K562 (cell line): ENCODE data around the gene SLC30A3. TPM values are rescaled to one million over a fixed set of nuclear protein-coding genes. Genes with fewer than 3 reads are reported as not detected.

Experiments
- ATAC-seq: fragments of 200-7000 bp; cut with Tn5 transposase; 3 replicates; pipeline ENCODE4 v1.9.1; 2020; ENCODE audit warnings: moderate library complexity
- BruUV-seq: library from RNA; stranded (reverse); fragments of 400-500 nt; replicated peaks from 2 replicates; lab custom pipeline; 2021; lab: Mats Ljungman, UMichigan
- CTCF ChIA-PET: fragments of 300-600 bp; formaldehyde crosslinking; extraction: SDS; loops from one replicate; lab custom pipeline; 2021; ENCODE audit warnings: low intra/inter-chr PET ratio; lab: Yijun Ruan, JAX
- POLR2A ChIA-PET: fragments of 300-600, 350-650 bp; sonication (Branson Sonifier 250); formaldehyde crosslinking; extraction: SDS; loops from one replicate; lab custom pipeline; 2021; ENCODE audit warnings: antibody characterized with exemption, inconsistent platforms; lab: Yijun Ruan, JAX
- DNase-seq, 4 experiments: peaks; one replicate each; pipeline versions ENCODE4 v3.0.0 to v3.0.0-alpha.2; 2011 to 2018; ENCODE audit warnings: low spot score in 3 of 4, mixed read lengths in 3 of 4; ENCODE audit errors: extremely low read depth in 1 of 4
- FAIRE-seq: peaks from 2 replicates; lab custom pipeline; 2011; peaks lifted over from hg19 to GRCh38; lab: Jason Lieb, UNC
- H2AFZ ChIP-seq: 2 replicates; pipeline ENCODE4 v1.6.0; 2011; ENCODE audit warnings: low read depth, low read length, control low read depth, inconsistent platforms
- H3K27ac ChIP-seq: fragments of 200-600 bp; 3 replicates; pipeline ENCODE4 v1.8.0; 2011; ENCODE audit warnings: low read depth, mild to moderate bottlenecking, control low read depth, inconsistent platforms, low read length, moderate library complexity, mixed read lengths; ENCODE audit errors: extremely low read depth
- H3K27me3 ChIP-seq, 2 experiments: fragments of 300-600 bp in 1 of 2; 2 replicates in 1 of 2; 3 replicates in 1 of 2; pipeline versions ENCODE4 v1.6.0 to v1.8.0; 2011; ENCODE audit warnings: inconsistent platforms in 2 of 2, low read length in 2 of 2, mild to moderate bottlenecking in 1 of 2, mixed read lengths in 1 of 2, moderate library complexity in 1 of 2; ENCODE audit not compliant: control insufficient read depth in 2 of 2, insufficient read depth in 2 of 2
- H3K36me3 ChIP-seq: fragments of 300-600 bp; 3 replicates; pipeline ENCODE4 v1.8.0; 2011; ENCODE audit warnings: mild to moderate bottlenecking, low read length, inconsistent platforms; ENCODE audit not compliant: control insufficient read depth, insufficient read depth
- H3K4me1 ChIP-seq, 2 experiments: fragments of 200-600 bp in 1 of 2; replicated peaks in 1 of 2; 2 replicates in 1 of 2; 3 replicates in 1 of 2; pipeline versions ENCODE4 v1.5.1 to v1.8.0; 2011; ENCODE audit warnings: inconsistent platforms in 2 of 2, low read length in 2 of 2, mild to moderate bottlenecking in 1 of 2, mixed read lengths in 1 of 2, moderate library complexity in 1 of 2; ENCODE audit not compliant: control insufficient read depth in 2 of 2, insufficient read depth in 2 of 2
- H3K4me2 ChIP-seq: 2 replicates; pipeline ENCODE4 v1.6.1; 2011; ENCODE audit warnings: low read length, control low read depth, inconsistent platforms, mixed read lengths; ENCODE audit not compliant: insufficient read depth
- H3K4me3 ChIP-seq: fragments of 200-600 bp; sonication (generic), shearing (Covaris generic); 2 replicates; pipeline ENCODE4 v1.5.1; 2016; ENCODE audit warnings: control low read depth, inconsistent platforms
- H3K79me2 ChIP-seq: fragments of 200-600 bp; 3 replicates; pipeline ENCODE4 v1.8.0; 2011; ENCODE audit warnings: low read length, inconsistent platforms; ENCODE audit not compliant: control insufficient read depth, insufficient read depth
- H3K9ac ChIP-seq, 2 experiments: 2 replicates each; pipeline versions ENCODE4 v1.6.0 to v1.6.1; 2011; ENCODE audit warnings: low read depth in 2 of 2, low read length in 2 of 2, control low read depth in 1 of 2, inconsistent platforms in 1 of 2, mild to moderate bottlenecking in 1 of 2, mixed read lengths in 1 of 2; ENCODE audit not compliant: insufficient read depth in 1 of 2
- H3K9me1 ChIP-seq: one replicate; pipeline ENCODE4 v1.6.0; 2011; ENCODE audit warnings: inconsistent platforms, mild to moderate bottlenecking, low read length, moderate library complexity; ENCODE audit not compliant: control insufficient read depth, insufficient read depth
- H3K9me3 ChIP-seq: replicated peaks from 2 replicates; pipeline ENCODE4 v1.5.1; 2011; ENCODE audit warnings: low read depth, low read length, inconsistent platforms; ENCODE audit not compliant: control insufficient read depth, insufficient read depth
- H4K20me1 ChIP-seq: replicated peaks from 2 replicates; pipeline ENCODE4 v1.6.1; 2011; ENCODE audit warnings: low read length, inconsistent platforms, mixed read lengths; ENCODE audit not compliant: control insufficient read depth, insufficient read depth
- MBD2 ChIP-seq: sonication (generic); IDR thresholded peaks from 2 replicates; pipeline ENCODE4 v1.6.1; 2016; ENCODE audit warnings: low read depth, borderline replicate concordance
- ZFX ChIP-seq: sonication (generic); formaldehyde crosslinking; IDR thresholded peaks from 2 replicates; pipeline ENCODE4 v1.8.0; 2022; ENCODE audit warnings: mild to moderate bottlenecking, missing genetic modification reagents, moderate library complexity
- WGBS: fragments of 100-300 bp; shearing (Covaris generic); methylation state at CpG from one replicate; pipeline ENCODE4 v1.1.6; 2016; ENCODE audit warnings: low coverage, mixed read lengths; ENCODE audit not compliant: insufficient coverage; ENCODE audit errors: missing lambda C conversion rate; 5-methylcytosine and 5-hydroxymethylcytosine counted together
- in situ Hi-C: fragments of 300-500 bp; cut with MboI; formaldehyde crosslinking; loops from 4 replicates; pipeline ENCODE4 v1.15.0; 2018; ENCODE audit warnings: inconsistent platforms, mixed read lengths
- intact Hi-C: fragments of 100-400 bp; cut with micrococcal nuclease; formaldehyde crosslinking; loops from 2 replicates; pipeline ENCODE4 v1.14.2; 2022
- polyA plus RNA-seq, 8 experiments: library from polyadenylated mRNA; depleted of rRNA in 4 of 8; stranded (reverse) in 5 of 8; unstranded in 3 of 8; fragments of >200 nt; fragmentation: Nextera tagmentation in 2 of 8; fragmentation: Illumina TruSeq in 1 of 8; extraction: Ambion mirVana in 2 of 8; extraction: Trizol in 1 of 8; gene quantifications; 2 replicates each; pipeline versions ENCODE4 v1.2.1 to v1.2.3, GENCODE V29; 2011 to 2014; ENCODE audit warnings: inconsistent platforms in 1 of 8, missing spikeins in 1 of 8
- total RNA-seq, 7 experiments: library from RNA; depleted of rRNA in 6 of 7; stranded (reverse); fragments of >200 nt in 6 of 7; fragmentation: Illumina TruSeq in 2 of 7; extraction: Trizol in 2 of 7; gene quantifications; 2 replicates each; pipeline versions ENCODE4 v1.2.1 to v1.2.3, GENCODE V29; 2011 to 2021; ENCODE audit warnings: low replicate concordance in 1 of 7
- TF ChIP-seq, protein P1 (sequence below): sonication (generic); formaldehyde crosslinking; IDR thresholded peaks from 2 replicates; pipeline ENCODE4 v1.8.1; 2022; ENCODE audit warnings: missing genetic modification reagents
- TF ChIP-seq, protein P2 (sequence below): fragments of 450-650 bp; IDR thresholded peaks from 2 replicates; pipeline ENCODE4 v1.6.1; 2018; ENCODE audit not compliant: partially characterized antibody

Gene SLC30A3
- total and polyA plus RNA-seq, 9 of the 15 experiments (the other 6 are each of a cell fraction or from before 2014, with no cell fraction given), result 0.03 to 2.7 (median 0.89) TPM; not detected in 1

DNA sequence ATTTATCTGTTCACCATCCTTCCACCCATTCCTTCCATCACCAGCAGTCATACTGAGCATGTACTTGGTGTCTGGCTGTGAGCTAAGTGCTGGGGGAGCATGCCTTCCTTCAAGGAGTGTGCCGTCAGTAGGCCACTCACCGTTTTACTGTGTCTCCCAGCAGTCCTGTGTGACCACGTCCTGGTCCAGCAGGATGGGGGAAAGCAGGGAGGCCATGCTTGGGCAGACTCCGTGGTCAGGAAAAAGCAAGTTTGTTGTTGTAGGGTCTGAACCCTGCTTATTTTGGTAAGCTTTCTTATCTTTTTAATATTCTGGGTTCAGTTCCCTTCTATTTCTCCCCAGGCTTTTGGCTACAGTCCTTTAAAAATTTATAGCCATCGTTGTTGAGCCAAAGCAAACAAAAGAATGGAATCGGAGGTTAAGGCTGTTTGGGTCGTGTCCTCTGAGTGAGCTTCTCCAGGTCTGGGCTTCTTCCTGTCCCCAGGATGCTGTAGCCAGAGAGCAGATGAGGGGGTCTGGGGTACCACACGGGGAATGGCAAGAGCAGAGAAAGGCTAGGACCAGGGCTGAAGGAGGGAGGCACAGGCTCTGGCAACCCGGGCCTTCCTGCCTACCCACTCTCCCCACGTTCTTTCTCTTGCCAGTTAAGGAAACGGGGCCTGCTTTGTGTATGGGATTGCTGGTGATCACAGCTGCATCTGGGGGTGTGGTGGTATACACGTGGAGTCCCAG lies 13.5 kb downstream of the SLC30A3 start:
- Histone ChIP-seq H2AFZ (peak overlapping the region; percentile 95), H3K9ac (peak overlapping the region in 1 of 2 experiments; percentile 39; a peak in 1 of 4 replicates), H3K9me1 (no peaks in the 10 kb centered on the region), H4K20me1 (no peaks in the 10 kb centered on the region), H3K4me1 (peaks cover 4 to 15% of the 10 kb centered on the region in 2 experiments), H3K36me3 (peaks cover 4% of the 10 kb centered on the region), H3K9me3 (no peaks in the 10 kb centered on the region), H3K4me3 (no peak overlapping the region), H3K4me2 (no peak overlapping the region), H3K27ac (no peak overlapping the region), H3K27me3 (no peaks in the 10 kb centered on the region), H3K79me2 (no peaks in the 10 kb centered on the region)
- WGBS, result 53% methylated on average over 11 of the region's 12 CpGs
- in situ Hi-C loops, result no loop called here
- no TSS peak for BruUV-seq
- FAIRE-seq (no peak), ATAC-seq (no peak), DNase-seq (no peak)
- POLR2A ChIA-PET, result interaction anchor here (0.9 to 1.9 kb wide), 4 partner anchors 14 to 79 kb away, joined by 3 to 4 read pairs (median 4); no protein-coding TSS in a partner anchor
- TF ChIP-seq ZFX (CRISPR knock-in tag) (no peak), MBD2 (no peak)
- TF ChIP-seq, protein P1, sequence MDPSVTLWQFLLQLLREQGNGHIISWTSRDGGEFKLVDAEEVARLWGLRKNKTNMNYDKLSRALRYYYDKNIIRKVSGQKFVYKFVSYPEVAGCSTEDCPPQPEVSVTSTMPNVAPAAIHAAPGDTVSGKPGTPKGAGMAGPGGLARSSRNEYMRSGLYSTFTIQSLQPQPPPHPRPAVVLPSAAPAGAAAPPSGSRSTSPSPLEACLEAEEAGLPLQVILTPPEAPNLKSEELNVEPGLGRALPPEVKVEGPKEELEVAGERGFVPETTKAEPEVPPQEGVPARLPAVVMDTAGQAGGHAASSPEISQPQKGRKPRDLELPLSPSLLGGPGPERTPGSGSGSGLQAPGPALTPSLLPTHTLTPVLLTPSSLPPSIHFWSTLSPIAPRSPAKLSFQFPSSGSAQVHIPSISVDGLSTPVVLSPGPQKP (CRISPR knock-in tag), result no peak
- TF ChIP-seq, protein P2, sequence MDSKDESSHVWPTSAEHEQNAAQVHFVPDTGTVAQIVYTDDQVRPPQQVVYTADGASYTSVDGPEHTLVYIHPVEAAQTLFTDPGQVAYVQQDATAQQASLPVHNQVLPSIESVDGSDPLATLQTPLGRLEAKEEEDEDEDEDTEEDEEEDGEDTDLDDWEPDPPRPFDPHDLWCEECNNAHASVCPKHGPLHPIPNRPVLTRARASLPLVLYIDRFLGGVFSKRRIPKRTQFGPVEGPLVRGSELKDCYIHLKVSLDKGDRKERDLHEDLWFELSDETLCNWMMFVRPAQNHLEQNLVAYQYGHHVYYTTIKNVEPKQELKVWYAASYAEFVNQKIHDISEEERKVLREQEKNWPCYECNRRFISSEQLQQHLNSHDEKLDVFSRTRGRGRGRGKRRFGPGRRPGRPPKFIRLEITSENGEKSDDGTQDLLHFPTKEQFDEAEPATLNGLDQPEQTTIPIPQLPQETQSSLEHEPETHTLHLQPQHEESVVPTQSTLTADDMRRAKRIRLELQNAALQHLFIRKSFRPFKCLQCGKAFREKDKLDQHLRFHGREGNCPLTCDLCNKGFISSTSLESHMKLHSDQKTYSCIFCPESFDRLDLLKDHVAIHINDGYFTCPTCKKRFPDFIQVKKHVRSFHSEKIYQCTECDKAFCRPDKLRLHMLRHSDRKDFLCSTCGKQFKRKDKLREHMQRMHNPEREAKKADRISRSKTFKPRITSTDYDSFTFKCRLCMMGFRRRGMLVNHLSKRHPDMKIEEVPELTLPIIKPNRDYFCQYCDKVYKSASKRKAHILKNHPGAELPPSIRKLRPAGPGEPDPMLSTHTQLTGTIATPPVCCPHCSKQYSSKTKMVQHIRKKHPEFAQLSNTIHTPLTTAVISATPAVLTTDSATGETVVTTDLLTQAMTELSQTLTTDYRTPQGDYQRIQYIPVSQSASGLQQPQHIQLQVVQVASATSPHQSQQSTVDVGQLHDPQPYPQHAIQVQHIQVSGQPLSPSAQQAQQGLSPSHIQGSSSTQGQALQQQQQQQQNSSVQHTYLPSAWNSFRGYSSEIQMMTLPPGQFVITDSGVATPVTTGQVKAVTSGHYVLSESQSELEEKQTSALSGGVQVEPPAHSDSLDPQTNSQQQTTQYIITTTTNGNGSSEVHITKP, result no peak
- intact Hi-C loops, result no loop called here
- CTCF ChIA-PET, result interaction anchor here (0.6 to 2.2 kb wide), 3 partner anchors 26 to 54 kb away, joined by 4 to 23 read pairs (median 18); no protein-coding TSS in a partner anchor
